Liver (tissue), 9 donors: ENCODE data around the gene CIDEB. TPM values are rescaled to one million over a fixed set of nuclear protein-coding genes. Genes with fewer than 3 reads are reported as not detected.

Experiments
- DNase-seq: peaks from one replicate; pipeline ENCODE4 v3.0.0-alpha.2; 2017; ENCODE audit warnings: low spot score
- H3K27ac ChIP-seq, 2 donors: one replicate each; pipeline ENCODE4 v1.7.0; 2013; ENCODE audit warnings: inconsistent platforms in 2 of 2, low read length in 2 of 2, control low read depth in 1 of 2, low read depth in 1 of 2, mild to moderate bottlenecking in 1 of 2
- H3K27me3 ChIP-seq, 4 donors: one replicate each; pipeline versions ENCODE4 v1.6.1 to v1.7.0; 2013; ENCODE audit warnings: low read length in 3 of 4, inconsistent platforms in 1 of 4, mild to moderate bottlenecking in 1 of 4, moderate library complexity in 1 of 4; ENCODE audit not compliant: control insufficient read depth in 4 of 4, insufficient read depth in 4 of 4
- H3K36me3 ChIP-seq, 4 donors: one replicate each; pipeline versions ENCODE4 v1.6.1 to v1.7.0; 2013; ENCODE audit warnings: low read length in 3 of 4, mild to moderate bottlenecking in 3 of 4, low read depth in 1 of 4, moderate library complexity in 1 of 4; ENCODE audit not compliant: control insufficient read depth in 4 of 4, insufficient read depth in 3 of 4
- H3K4me1 ChIP-seq, 4 donors: one replicate each; pipeline versions ENCODE4 v1.6.1 to v1.7.0; 2013; ENCODE audit warnings: low read length in 3 of 4, mild to moderate bottlenecking in 3 of 4, moderate library complexity in 1 of 4; ENCODE audit not compliant: control insufficient read depth in 4 of 4, insufficient read depth in 4 of 4
- H3K4me3 ChIP-seq, 3 donors: one replicate each; pipeline versions ENCODE4 v1.6.1 to v1.7.0; 2013; ENCODE audit warnings: low read length in 3 of 3, control low read depth in 1 of 3, low read depth in 1 of 3, mild to moderate bottlenecking in 1 of 3
- H3K9ac ChIP-seq, 2 donors: one replicate each; pipeline ENCODE4 v1.7.0; 2013; ENCODE audit warnings: low read length in 2 of 2, mild to moderate bottlenecking in 2 of 2, moderate library complexity in 2 of 2, control low read depth in 1 of 2, low read depth in 1 of 2
- H3K9me3 ChIP-seq, 4 donors: one replicate each; pipeline versions ENCODE4 v1.6.1 to v1.7.0; 2013; ENCODE audit warnings: low read length in 3 of 4; ENCODE audit not compliant: control insufficient read depth in 4 of 4
- EGR1 ChIP-seq, 2 donors: IDR thresholded peaks; 2 replicates each; pipeline ENCODE4 v1.6.1; 2016 to 2018; ENCODE audit warnings: antibody characterized with exemption in 2 of 2, low read depth in 2 of 2
- FOXA1 ChIP-seq: IDR thresholded peaks from 2 replicates; pipeline ENCODE4 v1.6.1; 2016; ENCODE audit warnings: antibody characterized with exemption
- FOXA2 ChIP-seq: IDR thresholded peaks from 2 replicates; pipeline ENCODE4 v1.6.1; 2016; ENCODE audit warnings: antibody characterized with exemption
- GABPA ChIP-seq, 2 donors: IDR thresholded peaks in 1 of 2; conservative IDR thresholded peaks in 1 of 2; 2 replicates each; pipeline ENCODE4 v1.6.1; 2016; ENCODE audit warnings: antibody characterized with exemption in 2 of 2, mild to moderate bottlenecking in 1 of 2, moderate library complexity in 1 of 2
- HNF4A ChIP-seq, 2 donors: conservative IDR thresholded peaks; 2 replicates each; pipeline ENCODE4 v1.6.1; 2016; ENCODE audit warnings: antibody characterized with exemption in 2 of 2, mild to moderate bottlenecking in 2 of 2
- HNF4G ChIP-seq: IDR thresholded peaks from 2 replicates; pipeline ENCODE4 v1.6.1; 2016; ENCODE audit warnings: antibody characterized with exemption
- JUND ChIP-seq, 2 donors: IDR thresholded peaks; 2 replicates each; pipeline ENCODE4 v1.6.1; 2016; ENCODE audit warnings: antibody characterized with exemption in 2 of 2
- MAX ChIP-seq: IDR thresholded peaks from 2 replicates; pipeline ENCODE4 v1.6.1; 2016; ENCODE audit warnings: antibody characterized with exemption
- NR2F2 ChIP-seq: IDR thresholded peaks from 2 replicates; pipeline ENCODE4 v1.6.1; 2016; ENCODE audit warnings: antibody characterized with exemption
- RAD21 ChIP-seq, 2 donors: IDR thresholded peaks; 2 replicates each; pipeline ENCODE4 v1.6.1; 2016; ENCODE audit warnings: antibody characterized with exemption in 2 of 2, mild to moderate bottlenecking in 2 of 2
- REST ChIP-seq: IDR thresholded peaks from 2 replicates; pipeline ENCODE4 v1.6.1; 2016; ENCODE audit warnings: antibody characterized with exemption, mild to moderate bottlenecking
- RXRA ChIP-seq, 2 donors: IDR thresholded peaks; 2 replicates each; pipeline ENCODE4 v1.6.1; 2017 to 2018; ENCODE audit warnings: antibody characterized with exemption in 2 of 2, mild to moderate bottlenecking in 1 of 2
- SP1 ChIP-seq: IDR thresholded peaks from 2 replicates; pipeline ENCODE4 v1.6.1; 2018; ENCODE audit warnings: antibody characterized with exemption, mild to moderate bottlenecking
- TAF1 ChIP-seq: conservative IDR thresholded peaks from 2 replicates; pipeline ENCODE4 v1.6.1; 2016; ENCODE audit warnings: antibody characterized with exemption, mild to moderate bottlenecking
- YY1 ChIP-seq: IDR thresholded peaks from 2 replicates; pipeline ENCODE4 v1.6.1; 2016; ENCODE audit warnings: antibody characterized with exemption, mild to moderate bottlenecking
- WGBS: extraction: QIAGEN DNeasy Blood & Tissue Kit; methylation state at CpG from one replicate; pipeline ENCODE4 v1.1.7; 2013; 5-methylcytosine and 5-hydroxymethylcytosine counted together
- polyA plus RNA-seq, 2 donors: library from polyadenylated mRNA; stranded (reverse) in 1 of 2; unstranded in 1 of 2; fragments of 200-250 nt in 1 of 2; fragments of >200 nt in 1 of 2; fragmentation: Nextera tagmentation in 1 of 2; extraction: Ambion mirVana in 1 of 2; gene quantifications; one replicate each; pipeline versions ENCODE4 v1.2.1 to v1.2.3, GENCODE V29; 2013 to 2015
- total RNA-seq, 2 donors: library from RNA; depleted of rRNA; stranded (reverse); fragments of >200 nt; gene quantifications; one replicate each; pipeline ENCODE4 v1.2.3, GENCODE V29; 2014
- TF ChIP-seq, protein P1 (sequence below): IDR thresholded peaks from 2 replicates; pipeline ENCODE4 v1.6.1; 2016; ENCODE audit warnings: antibody characterized with exemption
- TF ChIP-seq, protein P2 (sequence below): fragments of 150-350 bp; IDR thresholded peaks from 2 replicates; pipeline ENCODE4 v1.5.1; 2017; ENCODE audit warnings: improper control_type of control experiment, low read depth, low read length; ENCODE audit not compliant: missing input control
- TF ChIP-seq, protein P3 (sequence below): IDR thresholded peaks from 2 replicates; pipeline ENCODE4 v1.6.1; 2016; ENCODE audit warnings: antibody characterized with exemption
- donor health status: healthy.
- donor health status: healthy.
- donor health status: healthy.
- donor health status: healthy.
- donor health status: healthy.

CIDEB gene
- total and polyA plus RNA-seq, 4 donors = 32.1 to 312 (median 159) TPM

GRCh38 chr14:24349742-24350141 lies 42.0 kb upstream of the CIDEB start:
- H3K9me3 ChIP-seq = no peaks in the 10 kb centered on the region
- H3K36me3 ChIP-seq = no peaks in the 10 kb centered on the region
- WGBS = 88% methylated on average over 5 of the region's 5 CpGs
- H3K27ac ChIP-seq = no peak overlapping the region
- no peaks in the 10 kb centered on the region for H3K27me3 ChIP-seq
- no peak overlapping the region for H3K4me3 ChIP-seq
- no peak for TF ChIP-seq REST
- no peak for TF ChIP-seq GABPA (IDR thresholded peaks at IDR 0.05 in 1 of 2, conservative IDR thresholded peaks at IDR 0.05 in 1 of 2)
- TF ChIP-seq, protein P1, sequence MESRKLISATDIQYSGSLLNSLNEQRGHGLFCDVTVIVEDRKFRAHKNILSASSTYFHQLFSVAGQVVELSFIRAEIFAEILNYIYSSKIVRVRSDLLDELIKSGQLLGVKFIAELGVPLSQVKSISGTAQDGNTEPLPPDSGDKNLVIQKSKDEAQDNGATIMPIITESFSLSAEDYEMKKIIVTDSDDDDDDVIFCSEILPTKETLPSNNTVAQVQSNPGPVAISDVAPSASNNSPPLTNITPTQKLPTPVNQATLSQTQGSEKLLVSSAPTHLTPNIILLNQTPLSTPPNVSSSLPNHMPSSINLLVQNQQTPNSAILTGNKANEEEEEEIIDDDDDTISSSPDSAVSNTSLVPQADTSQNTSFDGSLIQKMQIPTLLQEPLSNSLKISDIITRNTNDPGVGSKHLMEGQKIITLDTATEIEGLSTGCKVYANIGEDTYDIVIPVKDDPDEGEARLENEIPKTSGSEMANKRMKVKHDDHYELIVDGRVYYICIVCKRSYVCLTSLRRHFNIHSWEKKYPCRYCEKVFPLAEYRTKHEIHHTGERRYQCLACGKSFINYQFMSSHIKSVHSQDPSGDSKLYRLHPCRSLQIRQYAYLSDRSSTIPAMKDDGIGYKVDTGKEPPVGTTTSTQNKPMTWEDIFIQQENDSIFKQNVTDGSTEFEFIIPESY = no peak
- no peak for TF ChIP-seq EGR1 (IDR thresholded peaks at IDR 0.05; ENCODE audit: low read depth in 2 of 2)
- TF ChIP-seq SP1 = no peak
- TF ChIP-seq NR2F2 = no peak
- TF ChIP-seq MAX = no peak
- no peak for TF ChIP-seq JUND (IDR thresholded peaks at IDR 0.05)
- TF ChIP-seq FOXA2 = no peak
- TF ChIP-seq, protein P2, sequence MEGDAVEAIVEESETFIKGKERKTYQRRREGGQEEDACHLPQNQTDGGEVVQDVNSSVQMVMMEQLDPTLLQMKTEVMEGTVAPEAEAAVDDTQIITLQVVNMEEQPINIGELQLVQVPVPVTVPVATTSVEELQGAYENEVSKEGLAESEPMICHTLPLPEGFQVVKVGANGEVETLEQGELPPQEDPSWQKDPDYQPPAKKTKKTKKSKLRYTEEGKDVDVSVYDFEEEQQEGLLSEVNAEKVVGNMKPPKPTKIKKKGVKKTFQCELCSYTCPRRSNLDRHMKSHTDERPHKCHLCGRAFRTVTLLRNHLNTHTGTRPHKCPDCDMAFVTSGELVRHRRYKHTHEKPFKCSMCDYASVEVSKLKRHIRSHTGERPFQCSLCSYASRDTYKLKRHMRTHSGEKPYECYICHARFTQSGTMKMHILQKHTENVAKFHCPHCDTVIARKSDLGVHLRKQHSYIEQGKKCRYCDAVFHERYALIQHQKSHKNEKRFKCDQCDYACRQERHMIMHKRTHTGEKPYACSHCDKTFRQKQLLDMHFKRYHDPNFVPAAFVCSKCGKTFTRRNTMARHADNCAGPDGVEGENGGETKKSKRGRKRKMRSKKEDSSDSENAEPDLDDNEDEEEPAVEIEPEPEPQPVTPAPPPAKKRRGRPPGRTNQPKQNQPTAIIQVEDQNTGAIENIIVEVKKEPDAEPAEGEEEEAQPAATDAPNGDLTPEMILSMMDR = no peak
- TF ChIP-seq YY1 = no peak
- TF ChIP-seq RAD21 (IDR thresholded peaks at IDR 0.05) = no peak
- no peak for TF ChIP-seq HNF4G
- TF ChIP-seq RXRA (IDR thresholded peaks at IDR 0.05) = no peak
- TF ChIP-seq, protein P3, sequence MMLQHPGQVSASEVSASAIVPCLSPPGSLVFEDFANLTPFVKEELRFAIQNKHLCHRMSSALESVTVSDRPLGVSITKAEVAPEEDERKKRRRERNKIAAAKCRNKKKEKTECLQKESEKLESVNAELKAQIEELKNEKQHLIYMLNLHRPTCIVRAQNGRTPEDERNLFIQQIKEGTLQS = no peak
- no peak for TF ChIP-seq TAF1
- TF ChIP-seq FOXA1 = no peak
- TF ChIP-seq HNF4A (conservative IDR thresholded peaks at IDR 0.05) = no peak
- peaks cover 0 to 6% (median 2%) of the 10 kb centered on the region in 4 donors for H3K4me1 ChIP-seq
- DNase-seq = no peak
- H3K9ac ChIP-seq = no peak overlapping the region
